Peyer's patch (tissue), 4 donors: ENCODE results near the gene CUTA.

Experiments
- POLR2A ChIP-seq, 2 donors: fragments of 450-650 bp; IDR thresholded peaks; one replicate each; pipeline ENCODE4 v1.5.1; 2017; ENCODE audit warnings: antibody characterized with exemption in 2 of 2, mild to moderate bottlenecking in 2 of 2, moderate library complexity in 2 of 2
- TF ChIP-seq, protein P1 (sequence below), 6 experiments: fragments of 450-650 bp in 4 of 6; fragments of 200-600 bp in 2 of 6; sonication (generic) in 1 of 6; IDR thresholded peaks; one replicate each; pipeline ENCODE4 v1.5.1; 2017 to 2019; ENCODE audit warnings: antibody characterized with exemption in 6 of 6, mild to moderate bottlenecking in 3 of 6, moderate library complexity in 1 of 6

DNA sequence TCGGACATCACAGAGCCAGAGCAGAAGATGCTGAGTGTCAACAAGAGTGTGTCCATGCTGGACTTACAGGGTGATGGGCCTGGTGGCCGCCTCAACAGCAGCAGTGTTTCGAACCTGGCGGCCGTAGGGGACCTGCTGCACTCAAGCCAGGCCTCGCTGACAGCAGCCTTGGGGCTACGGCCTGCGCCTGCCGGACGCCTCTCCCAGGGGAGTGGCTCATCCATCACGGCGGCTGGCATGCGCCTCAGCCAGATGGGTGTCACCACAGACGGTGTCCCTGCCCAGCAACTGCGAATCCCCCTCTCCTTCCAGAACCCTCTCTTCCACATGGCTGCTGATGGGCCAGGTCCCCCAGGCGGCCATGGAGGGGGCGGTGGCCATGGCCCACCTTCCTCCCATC lies 25.1 kb upstream of the CUTA start:
- TF ChIP-seq, protein P1, sequence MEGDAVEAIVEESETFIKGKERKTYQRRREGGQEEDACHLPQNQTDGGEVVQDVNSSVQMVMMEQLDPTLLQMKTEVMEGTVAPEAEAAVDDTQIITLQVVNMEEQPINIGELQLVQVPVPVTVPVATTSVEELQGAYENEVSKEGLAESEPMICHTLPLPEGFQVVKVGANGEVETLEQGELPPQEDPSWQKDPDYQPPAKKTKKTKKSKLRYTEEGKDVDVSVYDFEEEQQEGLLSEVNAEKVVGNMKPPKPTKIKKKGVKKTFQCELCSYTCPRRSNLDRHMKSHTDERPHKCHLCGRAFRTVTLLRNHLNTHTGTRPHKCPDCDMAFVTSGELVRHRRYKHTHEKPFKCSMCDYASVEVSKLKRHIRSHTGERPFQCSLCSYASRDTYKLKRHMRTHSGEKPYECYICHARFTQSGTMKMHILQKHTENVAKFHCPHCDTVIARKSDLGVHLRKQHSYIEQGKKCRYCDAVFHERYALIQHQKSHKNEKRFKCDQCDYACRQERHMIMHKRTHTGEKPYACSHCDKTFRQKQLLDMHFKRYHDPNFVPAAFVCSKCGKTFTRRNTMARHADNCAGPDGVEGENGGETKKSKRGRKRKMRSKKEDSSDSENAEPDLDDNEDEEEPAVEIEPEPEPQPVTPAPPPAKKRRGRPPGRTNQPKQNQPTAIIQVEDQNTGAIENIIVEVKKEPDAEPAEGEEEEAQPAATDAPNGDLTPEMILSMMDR (IDR thresholded peaks at IDR 0.05): no peak
- TF ChIP-seq POLR2A (IDR thresholded peaks at IDR 0.05): no peak
